ENCODE data around the gene LLGL1.
A peak's percentile ranks its signal among the peaks of the same experiment; 100 is the strongest.

LLGL1 gene

DNA sequence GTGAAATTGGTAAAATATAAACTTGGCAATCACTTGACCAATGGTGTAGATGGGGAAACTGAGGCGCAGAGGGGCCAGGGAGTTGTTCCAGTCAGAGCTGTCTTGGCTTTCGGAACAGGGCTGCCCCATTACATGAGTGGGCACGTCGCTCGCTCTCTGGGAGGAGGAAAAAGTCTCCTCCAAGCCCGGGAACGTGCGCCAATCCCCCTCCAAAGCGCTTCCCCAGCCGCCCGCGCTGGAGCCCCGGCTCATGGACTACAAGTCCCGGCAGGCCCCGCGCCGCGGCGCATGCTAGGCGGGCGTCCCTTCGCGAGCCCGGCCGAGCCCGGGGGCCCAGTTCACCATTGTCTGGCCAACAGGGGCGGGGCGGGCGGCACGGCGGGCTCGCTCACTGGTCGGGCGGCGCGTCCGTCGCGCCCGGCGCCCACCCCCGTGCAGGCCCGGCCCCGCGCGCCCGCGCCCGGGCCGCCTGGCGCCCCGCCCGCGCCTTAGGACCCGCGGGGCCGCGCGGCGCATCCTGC lies at the start of gene LLGL1:
LLGL1 (plus strand) TSS at position 515 of the 521 bp plus-strand sequence. CDS start 48 bp downstream, outside the sequence.
- peak; percentile 88 for DNase-seq

DNA sequence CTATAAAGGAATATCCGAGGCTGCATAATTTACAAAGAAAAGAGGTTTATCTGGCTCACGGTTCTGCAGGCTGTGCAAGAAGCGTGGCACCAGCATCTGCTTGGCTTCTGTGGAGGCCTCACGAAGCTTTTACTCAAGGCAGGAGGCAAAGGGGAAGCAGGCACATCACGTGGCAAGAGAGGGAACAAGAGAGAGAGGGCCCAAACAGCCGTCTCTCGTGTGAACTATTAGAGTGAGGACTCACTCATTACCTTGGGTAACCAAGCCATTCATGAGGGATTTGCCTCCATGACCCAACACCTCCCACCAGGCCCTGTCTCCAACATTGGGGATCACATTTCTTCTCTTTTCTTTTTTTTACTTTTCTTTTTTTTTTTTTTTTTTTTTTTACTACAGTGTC lies 49.3 kb upstream of the LLGL1 start:
- peak; percentile 72 for DNase-seq

DNA sequence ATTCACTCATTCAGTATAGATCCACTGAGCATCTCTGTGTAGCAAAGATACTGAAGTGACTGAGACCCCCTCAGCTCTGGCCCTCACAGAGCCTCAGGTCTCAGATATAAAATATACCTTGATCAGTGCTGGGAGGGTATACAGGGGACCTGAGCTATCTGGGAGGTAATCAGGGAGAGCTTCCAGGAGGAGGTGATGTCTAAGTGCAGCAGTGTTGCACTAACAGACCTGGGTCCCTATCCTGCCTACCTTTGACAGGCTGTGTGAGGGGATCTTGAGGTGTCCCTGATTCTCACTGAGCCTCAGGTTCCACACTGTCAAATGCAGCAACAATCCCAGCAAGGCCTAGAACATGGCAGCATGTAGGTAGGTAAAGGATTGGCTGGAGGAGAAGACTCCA lies 48.3 kb upstream of the LLGL1 start:
- DNase-seq: no peak

DNA sequence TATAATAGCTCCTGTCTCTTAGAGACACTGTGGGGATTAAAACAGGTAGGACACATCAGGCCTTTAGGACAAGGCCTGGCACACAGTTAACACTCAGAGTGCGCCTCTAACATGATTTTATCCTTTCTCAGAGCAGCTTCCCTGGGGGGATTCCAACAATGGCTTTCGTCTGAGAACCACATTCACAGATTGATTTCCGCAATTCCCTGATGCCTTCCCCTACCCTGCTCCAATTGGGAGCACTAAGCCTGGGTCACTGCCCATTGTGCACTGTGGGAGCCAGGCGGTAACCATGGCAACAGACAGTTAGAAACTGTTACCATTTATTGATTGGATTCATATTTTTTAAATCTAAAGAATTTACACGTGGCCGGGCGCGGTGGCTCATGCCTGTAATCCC lies 47.7 kb upstream of the LLGL1 start:
- no peak for DNase-seq

DNA sequence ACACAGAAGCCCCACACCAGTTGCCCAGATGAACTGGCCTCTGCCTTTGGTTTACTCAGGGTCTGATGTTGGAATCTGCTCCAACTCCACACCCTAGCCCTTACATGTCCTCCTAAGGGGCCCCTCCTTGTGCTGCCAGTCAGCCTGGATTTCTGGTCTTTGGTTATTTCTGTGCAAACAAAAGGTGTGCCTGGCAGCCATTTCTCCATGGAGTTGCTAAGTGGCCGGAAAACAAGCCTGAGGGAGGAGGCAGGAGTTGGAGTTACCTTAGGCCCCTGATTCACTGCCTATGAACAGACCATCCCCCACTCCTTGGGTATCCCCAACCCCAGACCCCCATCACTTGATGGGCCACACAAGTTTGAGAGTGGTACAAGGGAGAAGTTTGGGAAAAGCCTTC lies 46.2 kb upstream of the LLGL1 start:
- DNase-seq: no peak

DNA sequence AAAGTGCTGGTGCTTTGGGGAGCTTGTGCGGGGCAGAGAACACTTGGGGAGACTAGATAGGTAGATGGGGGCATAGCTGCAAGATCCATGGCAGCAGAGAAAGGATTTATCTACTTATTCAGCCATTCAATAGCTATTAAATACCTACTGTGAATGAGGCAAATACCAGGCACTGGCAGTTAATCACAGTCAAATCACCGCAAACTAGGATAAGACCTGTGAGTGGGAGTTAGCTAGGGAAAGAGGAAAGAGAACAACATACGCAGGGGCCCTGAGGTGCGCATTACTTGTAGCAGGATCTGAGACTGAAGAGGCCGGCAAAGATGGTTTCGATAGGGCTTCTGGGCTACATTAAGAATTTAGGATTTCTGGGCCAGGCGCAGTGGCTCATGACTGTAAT lies 45.6 kb upstream of the LLGL1 start:
- no peak for DNase-seq

DNA sequence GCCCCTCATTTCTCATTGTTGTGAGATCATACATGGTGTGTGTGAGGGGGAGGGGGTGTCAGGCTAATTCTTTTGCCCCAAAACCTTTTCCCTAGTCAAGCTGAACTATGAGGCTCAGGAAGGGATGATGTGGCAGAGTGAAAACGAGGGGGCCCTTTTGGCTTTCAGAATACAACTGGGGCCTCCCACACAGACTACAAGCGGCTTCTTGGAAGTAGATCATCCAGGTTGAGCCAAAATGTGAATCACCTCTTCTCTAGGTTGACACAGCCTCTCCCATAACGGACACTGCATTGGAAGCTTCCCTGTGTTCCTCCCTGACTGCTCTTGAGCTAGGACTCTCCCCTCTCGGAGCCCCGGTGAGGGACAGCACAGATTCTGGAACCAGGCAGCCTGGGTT lies 44.1 kb upstream of the LLGL1 start:
- DNase-seq: no peak

DNA sequence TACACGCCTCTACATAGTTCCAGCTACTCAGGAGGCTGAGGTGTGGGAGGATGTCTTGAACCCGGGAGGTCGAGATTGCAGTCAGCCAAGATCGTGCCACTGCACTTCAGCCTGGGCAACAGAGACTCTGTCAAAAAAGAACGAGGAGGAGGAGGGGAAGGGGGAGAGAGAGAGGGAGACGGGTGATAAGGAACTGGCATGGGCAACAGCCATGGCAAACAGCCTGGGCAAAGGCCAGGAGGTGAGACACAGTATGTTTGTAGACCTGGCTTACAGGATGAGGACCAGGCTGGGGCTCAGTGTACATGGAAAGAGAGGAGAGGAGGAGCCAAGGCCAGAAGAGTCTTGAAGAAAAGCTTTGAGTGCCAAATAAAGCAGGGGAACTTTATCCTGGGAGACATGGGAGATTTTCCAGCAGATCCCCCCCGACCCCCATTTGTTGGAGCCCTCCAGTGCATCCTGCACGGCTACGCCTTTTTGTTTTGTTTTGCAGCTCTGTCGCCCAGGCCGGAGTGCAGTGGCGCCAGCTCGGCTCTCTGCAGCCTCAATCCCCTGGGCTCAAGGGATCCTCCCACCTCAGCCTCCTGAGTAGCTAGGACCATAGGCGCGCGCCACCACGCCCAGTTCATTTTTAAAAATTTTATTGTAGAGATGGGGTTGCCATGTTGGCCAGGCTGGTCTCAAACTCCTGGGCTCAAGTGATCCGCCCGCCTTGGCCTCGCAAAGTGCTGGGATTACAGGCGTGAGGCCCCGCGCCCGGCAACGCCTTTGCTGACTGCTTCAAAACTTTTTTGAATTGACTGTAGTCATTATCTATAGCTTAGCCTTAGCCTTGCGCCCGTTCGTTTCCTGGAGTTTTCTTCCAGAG lies 43.1 kb upstream of the LLGL1 start:
- no peak for DNase-seq

DNA sequence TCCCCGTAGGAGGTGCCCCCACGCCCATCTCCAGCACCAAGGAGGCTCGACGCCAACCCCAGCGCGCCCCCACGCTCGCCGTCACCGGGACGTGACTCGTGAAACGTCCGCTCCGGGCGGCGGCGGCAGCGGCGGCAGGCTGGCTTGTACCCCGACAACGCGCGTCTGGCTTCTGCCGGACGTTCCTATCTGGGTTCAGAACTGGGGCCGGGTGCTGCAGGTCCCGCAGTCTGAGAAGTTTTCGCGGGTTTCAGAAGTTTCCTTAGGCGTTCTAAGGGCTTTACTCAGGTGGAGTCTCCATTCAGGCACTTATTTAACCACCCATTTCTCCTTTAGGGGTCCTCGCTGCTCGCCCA lies 42.5 kb upstream of the LLGL1 start:
- DNase-seq: peak; percentile 90

DNA sequence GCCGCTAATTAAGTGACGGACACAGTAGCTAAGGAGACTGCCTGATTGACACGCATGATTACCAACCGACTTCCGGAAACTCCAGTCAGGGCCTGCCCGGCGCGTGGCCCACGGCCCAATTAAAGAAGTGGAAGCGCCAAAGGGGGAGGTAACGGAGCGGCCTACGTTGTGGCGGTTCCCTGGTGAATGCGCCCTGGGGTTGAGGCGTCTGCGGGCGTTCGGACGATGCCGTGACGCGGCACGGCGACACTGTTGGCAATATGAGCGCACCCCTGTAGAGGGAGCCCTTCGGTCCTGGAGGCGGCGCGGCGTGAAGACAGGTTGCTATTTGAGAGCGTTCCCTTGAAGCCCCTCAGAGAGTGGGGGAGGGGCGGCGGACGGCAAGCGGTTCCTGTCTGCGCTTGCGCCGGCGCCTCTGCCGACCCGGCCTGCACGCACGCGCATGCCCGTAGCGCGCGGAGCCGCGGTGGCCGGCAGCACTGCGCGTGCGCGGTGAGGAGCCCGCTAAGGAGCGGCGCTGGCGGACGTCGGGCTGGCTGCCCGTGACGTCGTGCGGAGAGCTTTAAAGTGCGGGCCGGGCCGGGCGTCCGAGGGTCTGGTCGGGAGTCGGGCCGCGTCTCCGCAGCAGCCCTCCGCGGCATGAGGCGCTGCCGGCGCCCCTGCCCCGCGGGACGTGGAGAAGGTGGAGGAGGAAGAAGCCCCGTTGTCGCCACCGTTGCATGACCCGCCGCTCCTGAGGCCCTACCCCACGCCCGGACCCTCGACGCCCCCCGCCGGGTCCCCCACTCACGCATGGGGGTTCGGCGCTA lies 41.9 kb upstream of the LLGL1 start, which contains the start of gene ALKBH5:
ALKBH5 (plus strand) TSS at position 495 of the 809 bp plus-strand sequence. CDS start 416 bp downstream, outside the sequence.
- DNase-seq: peak; percentile 99

DNA sequence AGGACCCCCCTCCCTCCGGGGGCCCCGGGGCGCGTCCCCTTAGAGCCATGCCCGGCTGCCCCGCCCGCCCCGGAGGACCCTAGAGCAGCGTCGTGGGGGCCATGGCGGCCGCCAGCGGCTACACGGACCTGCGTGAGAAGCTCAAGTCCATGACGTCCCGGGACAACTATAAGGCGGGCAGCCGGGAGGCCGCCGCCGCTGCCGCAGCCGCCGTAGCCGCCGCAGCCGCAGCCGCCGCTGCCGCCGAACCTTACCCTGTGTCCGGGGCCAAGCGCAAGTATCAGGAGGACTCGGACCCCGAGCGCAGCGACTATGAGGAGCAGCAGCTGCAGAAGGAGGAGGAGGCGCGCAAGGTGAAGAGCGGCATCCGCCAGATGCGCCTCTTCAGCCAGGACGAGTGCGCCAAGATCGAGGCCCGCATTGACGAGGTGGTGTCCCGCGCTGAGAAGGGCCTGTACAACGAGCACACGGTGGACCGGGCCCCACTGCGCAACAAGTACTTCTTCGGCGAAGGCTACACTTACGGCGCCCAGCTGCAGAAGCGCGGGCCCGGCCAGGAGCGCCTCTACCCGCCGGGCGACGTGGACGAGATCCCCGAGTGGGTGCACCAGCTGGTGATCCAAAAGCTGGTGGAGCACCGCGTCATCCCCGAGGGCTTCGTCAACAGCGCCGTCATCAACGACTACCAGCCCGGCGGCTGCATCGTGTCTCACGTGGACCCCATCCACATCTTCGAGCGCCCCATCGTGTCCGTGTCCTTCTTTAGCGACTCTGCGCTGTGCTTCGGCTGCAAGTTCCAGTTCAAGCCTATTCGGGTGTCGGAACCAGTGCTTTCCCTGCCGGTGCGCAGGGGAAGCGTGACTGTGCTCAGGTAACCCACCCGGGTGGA lies 41.0 kb upstream of the LLGL1 start:
- DNase-seq: peak; percentile 45

DNA sequence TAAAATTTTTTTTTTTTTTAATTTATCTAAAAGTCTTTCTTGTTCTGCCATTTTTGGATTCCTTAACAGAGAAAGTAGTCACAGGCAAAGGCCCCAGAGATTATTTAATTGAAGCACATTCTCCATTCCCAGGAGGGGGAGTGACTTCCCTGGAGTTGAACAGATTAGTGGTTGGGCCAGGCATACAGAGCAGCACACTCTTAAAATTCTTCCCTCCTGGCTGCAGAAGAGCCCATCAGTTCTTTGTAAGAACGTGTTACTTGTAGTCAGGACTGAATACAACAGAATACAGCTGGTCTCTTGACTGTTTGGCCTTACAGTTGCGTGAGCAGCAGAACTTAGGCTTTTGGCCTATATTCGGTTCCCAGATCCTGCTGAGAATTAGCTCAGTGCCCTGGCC lies 40.0 kb upstream of the LLGL1 start:
- no peak for DNase-seq

DNA sequence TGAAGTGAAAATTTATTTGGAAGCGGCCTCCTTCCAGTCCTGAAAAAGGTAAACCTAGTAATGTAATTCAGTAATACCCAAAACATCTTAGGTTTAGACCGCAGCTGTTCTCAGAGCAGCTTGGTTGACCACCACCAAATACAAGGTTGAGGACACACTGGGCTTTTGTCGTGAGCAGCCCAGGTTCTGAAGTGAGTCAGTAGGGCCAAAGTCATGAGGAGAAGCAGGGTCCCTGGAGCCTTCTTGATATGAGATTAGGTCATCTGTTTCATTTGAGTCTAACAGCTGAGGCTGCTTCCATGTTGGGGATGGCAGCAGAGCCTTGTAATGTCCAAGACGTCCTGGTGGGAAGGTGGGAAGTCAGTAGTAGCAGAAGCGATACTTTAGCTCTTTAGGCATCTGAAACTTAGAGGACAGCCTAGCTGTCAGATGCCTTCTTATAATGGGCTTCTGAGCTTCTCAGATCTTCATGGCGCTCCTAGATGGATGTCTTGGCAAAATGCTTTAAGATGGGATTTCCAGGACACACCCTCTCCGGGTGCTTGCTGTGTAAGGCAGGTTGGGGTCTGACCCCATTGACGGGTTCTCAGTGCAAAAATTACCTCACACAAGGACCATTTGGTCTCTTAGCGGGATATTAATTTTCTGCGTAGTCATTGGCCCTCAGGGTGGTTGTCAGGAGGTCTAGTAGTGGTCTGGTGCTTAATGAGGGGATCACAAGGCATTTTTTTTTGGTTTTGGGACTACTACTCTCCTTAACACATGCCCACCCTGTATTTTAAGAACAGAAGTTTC lies 39.4 kb upstream of the LLGL1 start:
- DNase-seq: peak; percentile 5

DNA sequence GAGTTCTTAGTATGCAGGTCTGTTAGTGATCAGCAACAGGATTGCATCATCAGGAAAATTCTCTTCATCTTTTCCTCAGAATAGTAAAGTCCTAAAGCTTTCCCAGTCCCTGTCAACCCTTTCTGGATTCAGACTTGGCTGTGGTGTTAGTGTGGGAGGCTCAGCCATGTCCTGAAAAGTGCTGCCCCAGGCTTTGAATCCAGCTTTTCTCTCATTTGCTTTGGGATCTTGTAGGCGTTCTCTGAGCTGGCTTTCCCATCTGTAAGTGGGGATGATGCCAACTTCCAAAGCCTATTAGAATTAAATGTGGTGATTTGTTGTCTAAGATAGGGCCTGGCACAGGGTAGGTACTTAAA lies 38.8 kb upstream of the LLGL1 start:
- DNase-seq: no peak

DNA sequence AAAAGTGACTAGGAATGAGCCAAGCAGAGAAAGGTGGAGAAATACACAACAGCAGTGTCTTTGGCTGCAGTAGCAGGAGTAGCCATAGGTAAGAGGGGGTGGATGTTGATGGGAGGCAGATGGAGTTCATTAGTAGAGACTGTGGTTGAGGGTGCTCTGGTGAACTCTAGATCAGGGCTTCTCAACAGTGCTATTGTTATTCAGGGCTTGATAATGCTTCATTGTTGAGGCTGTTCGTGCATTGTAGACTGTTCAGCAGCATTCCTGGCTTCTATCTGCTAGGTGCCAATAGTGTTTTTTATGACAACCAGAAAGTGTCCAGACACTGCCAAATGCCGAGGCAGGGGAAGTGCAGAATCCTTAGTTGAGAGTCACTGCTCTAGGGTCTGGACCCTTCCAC lies 38.2 kb upstream of the LLGL1 start:
- no peak for DNase-seq

DNA sequence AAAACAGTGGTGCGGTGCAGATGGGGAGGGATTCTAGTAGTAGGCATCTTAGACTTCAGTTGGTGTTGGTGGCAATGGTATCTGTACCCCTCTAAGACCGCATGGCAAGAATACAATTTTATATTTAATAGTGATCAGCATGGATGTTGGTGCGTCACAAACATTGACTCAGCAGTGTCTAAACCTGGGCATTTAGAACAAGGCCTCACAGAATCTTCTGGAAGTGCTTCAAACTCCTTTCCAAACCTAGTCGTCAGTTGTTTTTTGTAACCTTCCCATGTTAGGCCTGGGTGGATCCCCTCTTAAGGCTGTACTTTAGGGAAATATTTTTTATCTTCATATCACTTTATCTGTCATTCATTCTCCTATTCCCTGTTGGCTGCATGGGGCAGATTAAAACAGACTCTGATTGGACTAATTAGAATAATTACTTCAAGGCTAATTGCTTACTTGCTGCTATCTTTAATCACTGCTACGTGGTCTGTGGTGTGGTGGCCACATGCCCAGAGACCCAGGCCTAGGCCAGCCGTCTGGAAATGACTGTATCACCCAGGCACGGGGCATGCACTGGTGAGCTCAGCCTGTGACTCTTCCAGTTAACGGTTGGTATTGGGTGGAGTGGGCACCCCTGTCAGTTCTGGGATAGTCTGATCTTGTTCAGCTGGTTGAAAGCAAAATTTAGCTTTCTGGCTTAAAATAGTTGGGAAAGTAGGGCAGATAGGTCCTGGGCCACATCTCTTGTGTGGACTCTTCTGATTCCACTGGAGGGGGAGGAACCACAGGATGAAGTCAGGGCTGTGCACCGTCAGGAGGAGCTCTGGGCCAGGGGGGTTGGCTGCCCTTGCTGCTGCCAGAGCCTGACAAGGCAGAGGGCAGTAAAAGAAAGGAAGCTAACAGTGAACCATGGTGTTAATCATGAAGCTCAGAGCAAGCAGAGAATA lies 37.3 kb upstream of the LLGL1 start:
- no peak for DNase-seq

DNA sequence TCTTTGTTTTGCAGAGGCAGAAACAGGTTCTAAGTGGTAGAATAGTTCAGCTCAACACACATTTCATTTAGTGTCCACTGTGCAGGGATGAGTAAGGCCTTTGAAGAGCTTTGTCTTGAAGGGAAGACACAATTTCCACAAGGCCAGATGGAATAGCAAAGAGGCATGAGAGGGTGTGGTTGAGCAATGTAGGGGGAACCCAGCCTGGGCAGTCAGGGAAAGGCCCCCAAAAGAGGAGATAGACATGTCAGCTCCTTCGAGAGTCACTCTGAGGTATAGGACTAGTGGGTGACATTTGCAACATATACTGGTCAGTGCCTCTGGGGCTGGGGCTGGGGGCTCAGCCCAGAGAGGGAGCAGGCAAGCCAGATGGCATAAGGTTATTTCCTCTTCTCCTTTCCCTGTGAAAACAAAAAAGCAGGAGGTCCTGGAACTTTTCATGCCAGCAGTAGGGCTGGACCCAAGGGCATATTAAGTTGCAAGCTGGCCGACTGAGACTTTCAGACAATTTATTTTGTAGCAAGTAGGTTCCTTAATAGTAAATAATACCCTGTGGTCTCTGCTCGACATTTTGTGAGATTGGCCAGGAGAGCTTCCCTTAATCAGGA lies 34.7 kb upstream of the LLGL1 start:
- DNase-seq: no peak

DNA sequence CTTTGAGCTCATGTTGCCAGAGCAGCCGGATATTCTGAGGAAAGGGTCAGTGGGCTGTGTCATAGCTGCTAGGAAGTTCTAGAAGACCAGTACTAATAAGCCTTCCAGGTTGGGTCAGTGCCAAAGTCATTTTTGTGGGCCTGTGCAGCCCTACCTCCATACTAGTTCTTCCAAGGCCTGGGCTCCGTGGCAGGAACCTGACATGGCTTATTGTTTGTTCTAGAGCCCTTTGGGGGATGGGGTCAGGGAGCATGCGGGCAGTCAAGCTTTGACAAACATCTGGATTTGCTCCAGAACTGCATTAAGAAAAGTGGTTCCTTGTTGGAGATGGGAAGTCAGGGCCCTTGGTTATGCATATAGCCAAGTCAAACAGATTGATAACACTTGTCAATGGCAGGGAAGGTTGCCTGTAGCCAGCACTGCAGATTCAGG lies 34.2 kb upstream of the LLGL1 start:
- DNase-seq: no peak

DNA sequence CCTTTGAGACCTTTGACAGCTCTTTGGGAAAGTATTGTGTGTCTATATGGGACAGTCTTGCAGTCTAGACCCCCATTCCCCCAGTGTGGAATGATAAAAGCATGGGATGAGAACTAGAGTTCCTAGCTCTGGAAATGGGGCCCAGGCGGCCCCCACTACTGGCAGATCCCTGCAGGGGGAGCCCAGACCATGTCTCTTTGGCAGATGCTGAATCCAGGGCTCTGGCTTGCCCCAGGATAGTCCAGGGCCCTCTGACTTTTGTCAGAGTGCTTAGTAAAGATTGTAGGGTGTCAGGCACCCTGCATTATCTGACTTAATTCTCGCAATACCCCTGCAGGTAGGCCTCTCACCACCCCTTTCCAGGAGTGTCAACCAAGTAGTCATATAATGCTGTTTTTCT lies 33.5 kb upstream of the LLGL1 start:
- DNase-seq: no peak

DNA sequence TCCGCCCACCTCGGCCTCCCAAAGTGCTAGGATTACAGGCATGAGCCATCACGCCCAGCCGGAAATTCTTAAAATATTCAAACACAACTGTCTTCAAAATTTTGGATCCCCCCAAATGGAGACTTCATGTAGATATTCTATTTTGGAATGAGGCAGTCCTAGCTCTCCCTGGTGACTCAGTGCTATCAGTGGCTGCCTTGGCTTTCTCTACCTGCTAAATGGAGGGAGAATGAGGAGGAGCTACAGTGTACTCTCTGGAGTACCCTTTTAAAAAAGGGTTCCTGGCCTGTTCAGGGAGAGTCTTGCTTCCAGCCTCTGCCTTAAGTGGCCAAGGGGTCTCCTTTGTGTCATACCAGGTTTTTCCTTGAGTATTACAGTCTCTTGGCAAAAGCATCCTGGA lies 31.0 kb upstream of the LLGL1 start:
- no peak for DNase-seq

Measured in MV-4-11 (cell line).